K562 (cell line): ENCODE data around the gene TMEM139. TPM values are rescaled to one million over a fixed set of nuclear protein-coding genes. Genes with fewer than 3 reads are reported as not detected.

Source experiments
- ATAC-seq: fragments of 200-7000 bp; cut with Tn5 transposase; 3 replicates; pipeline ENCODE4 v1.9.1; 2020; ENCODE audit warnings: moderate library complexity
- BruUV-seq: library from RNA; stranded (reverse); fragments of 400-500 nt; replicated peaks from 2 replicates; lab custom pipeline; 2021; lab: Mats Ljungman, UMichigan
- CTCF ChIA-PET: fragments of 300-600 bp; formaldehyde crosslinking; extraction: SDS; loops from one replicate; lab custom pipeline; 2021; ENCODE audit warnings: low intra/inter-chr PET ratio; lab: Yijun Ruan, JAX
- POLR2A ChIA-PET: fragments of 300-600, 350-650 bp; sonication (Branson Sonifier 250); formaldehyde crosslinking; extraction: SDS; loops from one replicate; lab custom pipeline; 2021; ENCODE audit warnings: antibody characterized with exemption, inconsistent platforms; lab: Yijun Ruan, JAX
- DNase-seq, 4 experiments: peaks; one replicate each; pipeline versions ENCODE4 v3.0.0 to v3.0.0-alpha.2; 2011 to 2018; ENCODE audit warnings: low spot score in 3 of 4, mixed read lengths in 3 of 4; ENCODE audit errors: extremely low read depth in 1 of 4
- FAIRE-seq: peaks from 2 replicates; lab custom pipeline; 2011; peaks lifted over from hg19 to GRCh38; lab: Jason Lieb, UNC
- H2AFZ ChIP-seq: 2 replicates; pipeline ENCODE4 v1.6.0; 2011; ENCODE audit warnings: low read depth, low read length, control low read depth, inconsistent platforms
- H3K27ac ChIP-seq: fragments of 200-600 bp; 3 replicates; pipeline ENCODE4 v1.8.0; 2011; ENCODE audit warnings: low read depth, mild to moderate bottlenecking, control low read depth, inconsistent platforms, low read length, moderate library complexity, mixed read lengths; ENCODE audit errors: extremely low read depth
- H3K27me3 ChIP-seq, 2 experiments: fragments of 300-600 bp in 1 of 2; 2 replicates in 1 of 2; 3 replicates in 1 of 2; pipeline versions ENCODE4 v1.6.0 to v1.8.0; 2011; ENCODE audit warnings: inconsistent platforms in 2 of 2, low read length in 2 of 2, mild to moderate bottlenecking in 1 of 2, mixed read lengths in 1 of 2, moderate library complexity in 1 of 2; ENCODE audit not compliant: control insufficient read depth in 2 of 2, insufficient read depth in 2 of 2
- H3K36me3 ChIP-seq: fragments of 300-600 bp; 3 replicates; pipeline ENCODE4 v1.8.0; 2011; ENCODE audit warnings: mild to moderate bottlenecking, low read length, inconsistent platforms; ENCODE audit not compliant: control insufficient read depth, insufficient read depth
- H3K4me1 ChIP-seq, 2 experiments: fragments of 200-600 bp in 1 of 2; replicated peaks in 1 of 2; 2 replicates in 1 of 2; 3 replicates in 1 of 2; pipeline versions ENCODE4 v1.5.1 to v1.8.0; 2011; ENCODE audit warnings: inconsistent platforms in 2 of 2, low read length in 2 of 2, mild to moderate bottlenecking in 1 of 2, mixed read lengths in 1 of 2, moderate library complexity in 1 of 2; ENCODE audit not compliant: control insufficient read depth in 2 of 2, insufficient read depth in 2 of 2
- H3K4me2 ChIP-seq: 2 replicates; pipeline ENCODE4 v1.6.1; 2011; ENCODE audit warnings: low read length, control low read depth, inconsistent platforms, mixed read lengths; ENCODE audit not compliant: insufficient read depth
- H3K4me3 ChIP-seq: fragments of 200-600 bp; sonication (generic), shearing (Covaris generic); 2 replicates; pipeline ENCODE4 v1.5.1; 2016; ENCODE audit warnings: control low read depth, inconsistent platforms
- H3K79me2 ChIP-seq: fragments of 200-600 bp; 3 replicates; pipeline ENCODE4 v1.8.0; 2011; ENCODE audit warnings: low read length, inconsistent platforms; ENCODE audit not compliant: control insufficient read depth, insufficient read depth
- H3K9ac ChIP-seq, 2 experiments: 2 replicates each; pipeline versions ENCODE4 v1.6.0 to v1.6.1; 2011; ENCODE audit warnings: low read depth in 2 of 2, low read length in 2 of 2, control low read depth in 1 of 2, inconsistent platforms in 1 of 2, mild to moderate bottlenecking in 1 of 2, mixed read lengths in 1 of 2; ENCODE audit not compliant: insufficient read depth in 1 of 2
- H3K9me1 ChIP-seq: one replicate; pipeline ENCODE4 v1.6.0; 2011; ENCODE audit warnings: inconsistent platforms, mild to moderate bottlenecking, low read length, moderate library complexity; ENCODE audit not compliant: control insufficient read depth, insufficient read depth
- H3K9me3 ChIP-seq: replicated peaks from 2 replicates; pipeline ENCODE4 v1.5.1; 2011; ENCODE audit warnings: low read depth, low read length, inconsistent platforms; ENCODE audit not compliant: control insufficient read depth, insufficient read depth
- H4K20me1 ChIP-seq: replicated peaks from 2 replicates; pipeline ENCODE4 v1.6.1; 2011; ENCODE audit warnings: low read length, inconsistent platforms, mixed read lengths; ENCODE audit not compliant: control insufficient read depth, insufficient read depth
- ARID1B ChIP-seq: fragments of 450-650 bp; IDR thresholded peaks from 2 replicates; pipeline ENCODE4 v1.6.1; 2016; ENCODE audit warnings: antibody characterized with exemption, mild to moderate bottlenecking, inconsistent platforms
- CBX1 ChIP-seq: sonication (generic); IDR thresholded peaks from 2 replicates; pipeline ENCODE4 v1.6.1; 2016; ENCODE audit warnings: antibody characterized with exemption, low read depth, mild to moderate bottlenecking
- CBX3 ChIP-seq, 2 experiments: IDR thresholded peaks; 1 replicate in 1 of 2; 2 replicates in 1 of 2; pipeline ENCODE4 v1.6.1; 2012; ENCODE audit warnings: inconsistent platforms in 2 of 2, low read length in 2 of 2, borderline replicate concordance in 1 of 2, control low read depth in 1 of 2
- CREM ChIP-seq: IDR thresholded peaks from 2 replicates; pipeline ENCODE4 v1.6.1; 2014; ENCODE audit warnings: antibody characterized with exemption, low read depth
- DMBX1 ChIP-seq: fragments of 250-450 bp; sonication (Bioruptor Pico); IDR thresholded peaks from 2 replicates; pipeline ENCODE4 v1.8.0; 2022; ENCODE audit warnings: inconsistent platforms, mild to moderate bottlenecking, moderate library complexity, borderline replicate concordance
- EHMT2 ChIP-seq: fragments of 450-650 bp; IDR thresholded peaks from 2 replicates; pipeline ENCODE4 v1.6.1; 2018; ENCODE audit warnings: antibody characterized with exemption
- MXI1 ChIP-seq: IDR thresholded peaks from 2 replicates; pipeline ENCODE4 v1.6.1; 2011; ENCODE audit warnings: low read depth, mild to moderate bottlenecking, improper control_type of control experiment, low read length
- NCOR1 ChIP-seq: fragments of 450-650 bp; IDR thresholded peaks from 2 replicates; pipeline ENCODE4 v1.6.1; 2016; ENCODE audit warnings: mild to moderate bottlenecking, moderate library complexity
- TAL1 ChIP-seq: fragments of 450-650 bp; IDR thresholded peaks from 2 replicates; pipeline ENCODE4 v1.6.1; 2016; ENCODE audit warnings: mild to moderate bottlenecking
- WHSC1 ChIP-seq: IDR thresholded peaks from one replicate; pipeline ENCODE4 v1.6.1; 2012; ENCODE audit warnings: low read length, control low read depth, inconsistent platforms
- ZNF175 ChIP-seq: fragments of 200-800 bp; sonication (Bioruptor generic); IDR thresholded peaks from 2 replicates; pipeline ENCODE4 v1.6.1; 2016; ENCODE audit warnings: low read depth, mild to moderate bottlenecking, missing genetic modification characterization, missing compliant biosample characterization
- WGBS: fragments of 100-300 bp; shearing (Covaris generic); methylation state at CpG from one replicate; pipeline ENCODE4 v1.1.6; 2016; ENCODE audit warnings: low coverage, mixed read lengths; ENCODE audit not compliant: insufficient coverage; ENCODE audit errors: missing lambda C conversion rate; 5-methylcytosine and 5-hydroxymethylcytosine counted together
- in situ Hi-C: fragments of 300-500 bp; cut with MboI; formaldehyde crosslinking; loops from 4 replicates; pipeline ENCODE4 v1.15.0; 2018; ENCODE audit warnings: inconsistent platforms, mixed read lengths
- intact Hi-C: fragments of 100-400 bp; cut with micrococcal nuclease; formaldehyde crosslinking; loops from 2 replicates; pipeline ENCODE4 v1.14.2; 2022
- polyA plus RNA-seq, 8 experiments: library from polyadenylated mRNA; depleted of rRNA in 4 of 8; stranded (reverse) in 5 of 8; unstranded in 3 of 8; fragments of >200 nt; fragmentation: Nextera tagmentation in 2 of 8; fragmentation: Illumina TruSeq in 1 of 8; extraction: Ambion mirVana in 2 of 8; extraction: Trizol in 1 of 8; gene quantifications; 2 replicates each; pipeline versions ENCODE4 v1.2.1 to v1.2.3, GENCODE V29; 2011 to 2014; ENCODE audit warnings: inconsistent platforms in 1 of 8, missing spikeins in 1 of 8
- total RNA-seq, 7 experiments: library from RNA; depleted of rRNA in 6 of 7; stranded (reverse); fragments of >200 nt in 6 of 7; fragmentation: Illumina TruSeq in 2 of 7; extraction: Trizol in 2 of 7; gene quantifications; 2 replicates each; pipeline versions ENCODE4 v1.2.1 to v1.2.3, GENCODE V29; 2011 to 2021; ENCODE audit warnings: low replicate concordance in 1 of 7
- TF ChIP-seq, protein P1 (sequence below): fragments of 200-800 bp; sonication (Bioruptor generic); IDR thresholded peaks from 2 replicates; pipeline ENCODE4 v1.6.1; 2017; ENCODE audit warnings: missing genetic modification characterization, missing compliant biosample characterization
- TF ChIP-seq, protein P2 (sequence below): sonication (generic); IDR thresholded peaks from 2 replicates; pipeline ENCODE4 v1.6.1; 2016
- TF ChIP-seq, protein P3 (sequence below): fragments of 250-450 bp; sonication (Bioruptor Pico); IDR thresholded peaks from 2 replicates; pipeline ENCODE4 v1.4.0; 2020
- TF ChIP-seq, protein P4 (sequence below), 2 experiments: fragments of 200-800 bp in 1 of 2; sonication (Bioruptor generic) in 1 of 2; sonication (generic) in 1 of 2; formaldehyde crosslinking in 1 of 2; IDR thresholded peaks in 1 of 2; conservative IDR thresholded peaks in 1 of 2; 2 replicates each; pipeline versions ENCODE4 v1.5.0 to v1.6.1; 2016 to 2020; ENCODE audit warnings: missing compliant biosample characterization in 1 of 2, missing genetic modification characterization in 1 of 2, missing genetic modification reagents in 1 of 2
- TF ChIP-seq, protein P5 (sequence below): sonication (generic); formaldehyde crosslinking; IDR thresholded peaks from 2 replicates; pipeline ENCODE4 v1.8.0; 2022; ENCODE audit warnings: missing genetic modification reagents, mild to moderate bottlenecking, borderline replicate concordance

The TMEM139 gene
- total and polyA plus RNA-seq, 9 of the 15 experiments (the other 6 are each of a cell fraction or from before 2014, with no cell fraction given) = 0.27 to 1.8 (median 0.79) TPM

DNA sequence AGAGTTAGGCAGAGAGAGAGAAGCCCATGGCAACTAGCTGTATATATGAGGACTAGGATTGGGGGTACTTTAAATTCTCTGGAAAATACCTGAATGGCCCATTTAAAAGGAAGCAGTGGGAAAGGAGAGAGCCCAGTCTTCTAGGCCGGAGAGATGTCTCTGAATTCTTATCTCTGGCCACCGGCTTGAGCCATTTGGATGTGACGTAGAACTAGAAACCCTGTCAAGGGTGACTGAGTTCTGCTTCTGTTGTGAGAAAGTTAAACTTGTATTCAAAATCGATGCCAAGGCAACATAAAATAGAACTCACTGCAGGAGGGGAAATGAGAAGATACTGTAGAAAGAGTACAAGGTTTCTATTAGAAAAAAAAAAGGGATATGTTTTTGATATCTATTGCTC lies 27.8 kb upstream of the TMEM139 start:
- intact Hi-C loops = loop anchor here (1.0 kb wide), 2 partner anchors 17 to 159 kb away; no protein-coding TSS in a partner anchor
- Histone ChIP-seq H3K4me1 (peaks cover 5 to 45% of the 10 kb centered on the region in 2 experiments; a peak in 4 of 5 replicates), H3K36me3 (no peaks in the 10 kb centered on the region), H3K9me3 (0 out of 2 replicates have a peak, but pooled peaks cover 1% of the 10 kb centered on the region), H3K4me2 (peak overlapping the region; percentile 62), H3K27ac (peak overlapping the region; percentile 84), H2AFZ (peak overlapping the region; percentile 89), H3K27me3 (no peaks in the 10 kb centered on the region), H3K4me3 (no peak overlapping the region), H3K9me1 (no peaks in the 10 kb centered on the region), H3K79me2 (no peaks in the 10 kb centered on the region), H3K9ac (peak overlapping the region; percentile 58 to 61; a peak in 3 of 4 replicates), H4K20me1 (no peaks in the 10 kb centered on the region)
- CTCF ChIA-PET = no interaction called here
- WGBS = 4% methylated on average over 4 of the region's 4 CpGs
- no TSS peak for BruUV-seq
- DNase-seq = peak; percentile 72 to 92 (median 82)
- POLR2A ChIA-PET = interaction anchor here (0.7 kb wide), 2 partner anchors 12 to 401 kb away, joined by 3 read pairs; no protein-coding TSS in a partner anchor
- FAIRE-seq = peak; percentile 91
- ATAC-seq = peak; percentile 87
- in situ Hi-C loops = no loop called here
- TF ChIP-seq ARID1B (peak; percentile 92), CBX1 (no peak), CREM (peak; percentile 94), TAL1 (peak; percentile 77), MXI1 (peak; percentile 74; the same call in 1 of the 2 replicates), ZNF175 (CRISPR knock-in tag) (peak; percentile 55; the same call in 1 of the 2 replicates), NCOR1 (peak; percentile 73), DMBX1 (CRISPR knock-in tag) (0 out of 2 replicates have a peak, but pooled peaks have one; percentile 26), EHMT2 (peak; percentile 72; the same call in 1 of the 2 replicates), WHSC1 (no peak), CBX3 (IDR thresholded peaks at IDR 0.05; ENCODE audit: borderline replicate concordance in 1 of 2, low read length in 2 of 2) (peak in 1 of 2 experiments; percentile 54; a peak in 1 of 3 replicates)
- TF ChIP-seq, protein P1, sequence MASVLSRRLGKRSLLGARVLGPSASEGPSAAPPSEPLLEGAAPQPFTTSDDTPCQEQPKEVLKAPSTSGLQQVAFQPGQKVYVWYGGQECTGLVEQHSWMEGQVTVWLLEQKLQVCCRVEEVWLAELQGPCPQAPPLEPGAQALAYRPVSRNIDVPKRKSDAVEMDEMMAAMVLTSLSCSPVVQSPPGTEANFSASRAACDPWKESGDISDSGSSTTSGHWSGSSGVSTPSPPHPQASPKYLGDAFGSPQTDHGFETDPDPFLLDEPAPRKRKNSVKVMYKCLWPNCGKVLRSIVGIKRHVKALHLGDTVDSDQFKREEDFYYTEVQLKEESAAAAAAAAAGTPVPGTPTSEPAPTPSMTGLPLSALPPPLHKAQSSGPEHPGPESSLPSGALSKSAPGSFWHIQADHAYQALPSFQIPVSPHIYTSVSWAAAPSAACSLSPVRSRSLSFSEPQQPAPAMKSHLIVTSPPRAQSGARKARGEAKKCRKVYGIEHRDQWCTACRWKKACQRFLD (CRISPR knock-in tag) = 0 out of 2 replicates have a peak, but pooled peaks have one; percentile 21
- TF ChIP-seq, protein P2, sequence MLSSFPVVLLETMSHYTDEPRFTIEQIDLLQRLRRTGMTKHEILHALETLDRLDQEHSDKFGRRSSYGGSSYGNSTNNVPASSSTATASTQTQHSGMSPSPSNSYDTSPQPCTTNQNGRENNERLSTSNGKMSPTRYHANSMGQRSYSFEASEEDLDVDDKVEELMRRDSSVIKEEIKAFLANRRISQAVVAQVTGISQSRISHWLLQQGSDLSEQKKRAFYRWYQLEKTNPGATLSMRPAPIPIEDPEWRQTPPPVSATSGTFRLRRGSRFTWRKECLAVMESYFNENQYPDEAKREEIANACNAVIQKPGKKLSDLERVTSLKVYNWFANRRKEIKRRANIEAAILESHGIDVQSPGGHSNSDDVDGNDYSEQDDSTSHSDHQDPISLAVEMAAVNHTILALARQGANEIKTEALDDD = peak; percentile 80
- TF ChIP-seq, protein P3, sequence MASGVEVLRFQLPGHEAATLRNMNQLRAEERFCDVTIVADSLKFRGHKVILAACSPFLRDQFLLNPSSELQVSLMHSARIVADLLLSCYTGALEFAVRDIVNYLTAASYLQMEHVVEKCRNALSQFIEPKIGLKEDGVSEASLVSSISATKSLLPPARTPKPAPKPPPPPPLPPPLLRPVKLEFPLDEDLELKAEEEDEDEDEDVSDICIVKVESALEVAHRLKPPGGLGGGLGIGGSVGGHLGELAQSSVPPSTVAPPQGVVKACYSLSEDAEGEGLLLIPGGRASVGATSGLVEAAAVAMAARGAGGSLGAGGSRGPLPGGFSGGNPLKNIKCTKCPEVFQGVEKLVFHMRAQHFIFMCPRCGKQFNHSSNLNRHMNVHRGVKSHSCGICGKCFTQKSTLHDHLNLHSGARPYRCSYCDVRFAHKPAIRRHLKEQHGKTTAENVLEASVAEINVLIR = 0 out of 2 replicates have a peak, but pooled peaks have one; percentile 29
- TF ChIP-seq, protein P4, sequence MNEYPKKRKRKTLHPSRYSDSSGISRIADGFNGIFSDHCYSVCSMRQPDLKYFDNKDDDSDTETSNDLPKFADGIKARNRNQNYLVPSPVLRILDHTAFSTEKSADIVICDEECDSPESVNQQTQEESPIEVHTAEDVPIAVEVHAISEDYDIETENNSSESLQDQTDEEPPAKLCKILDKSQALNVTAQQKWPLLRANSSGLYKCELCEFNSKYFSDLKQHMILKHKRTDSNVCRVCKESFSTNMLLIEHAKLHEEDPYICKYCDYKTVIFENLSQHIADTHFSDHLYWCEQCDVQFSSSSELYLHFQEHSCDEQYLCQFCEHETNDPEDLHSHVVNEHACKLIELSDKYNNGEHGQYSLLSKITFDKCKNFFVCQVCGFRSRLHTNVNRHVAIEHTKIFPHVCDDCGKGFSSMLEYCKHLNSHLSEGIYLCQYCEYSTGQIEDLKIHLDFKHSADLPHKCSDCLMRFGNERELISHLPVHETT (CRISPR knock-in tag; conservative IDR thresholded peaks at IDR 0.05 in 1 of 2, IDR thresholded peaks at IDR 0.05 in 1 of 2) = 0 out of 4 replicates have a peak, but pooled peaks of 1 of the 2 experiments have one; percentile 6
- TF ChIP-seq, protein P5, sequence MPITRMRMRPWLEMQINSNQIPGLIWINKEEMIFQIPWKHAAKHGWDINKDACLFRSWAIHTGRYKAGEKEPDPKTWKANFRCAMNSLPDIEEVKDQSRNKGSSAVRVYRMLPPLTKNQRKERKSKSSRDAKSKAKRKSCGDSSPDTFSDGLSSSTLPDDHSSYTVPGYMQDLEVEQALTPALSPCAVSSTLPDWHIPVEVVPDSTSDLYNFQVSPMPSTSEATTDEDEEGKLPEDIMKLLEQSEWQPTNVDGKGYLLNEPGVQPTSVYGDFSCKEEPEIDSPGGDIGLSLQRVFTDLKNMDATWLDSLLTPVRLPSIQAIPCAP (CRISPR knock-in tag) = no peak
